ENCODE measurements around the gene NPS.
A peak's percentile ranks its signal among the peaks of the same experiment; 100 is the strongest.

Gene NPS

DNA sequence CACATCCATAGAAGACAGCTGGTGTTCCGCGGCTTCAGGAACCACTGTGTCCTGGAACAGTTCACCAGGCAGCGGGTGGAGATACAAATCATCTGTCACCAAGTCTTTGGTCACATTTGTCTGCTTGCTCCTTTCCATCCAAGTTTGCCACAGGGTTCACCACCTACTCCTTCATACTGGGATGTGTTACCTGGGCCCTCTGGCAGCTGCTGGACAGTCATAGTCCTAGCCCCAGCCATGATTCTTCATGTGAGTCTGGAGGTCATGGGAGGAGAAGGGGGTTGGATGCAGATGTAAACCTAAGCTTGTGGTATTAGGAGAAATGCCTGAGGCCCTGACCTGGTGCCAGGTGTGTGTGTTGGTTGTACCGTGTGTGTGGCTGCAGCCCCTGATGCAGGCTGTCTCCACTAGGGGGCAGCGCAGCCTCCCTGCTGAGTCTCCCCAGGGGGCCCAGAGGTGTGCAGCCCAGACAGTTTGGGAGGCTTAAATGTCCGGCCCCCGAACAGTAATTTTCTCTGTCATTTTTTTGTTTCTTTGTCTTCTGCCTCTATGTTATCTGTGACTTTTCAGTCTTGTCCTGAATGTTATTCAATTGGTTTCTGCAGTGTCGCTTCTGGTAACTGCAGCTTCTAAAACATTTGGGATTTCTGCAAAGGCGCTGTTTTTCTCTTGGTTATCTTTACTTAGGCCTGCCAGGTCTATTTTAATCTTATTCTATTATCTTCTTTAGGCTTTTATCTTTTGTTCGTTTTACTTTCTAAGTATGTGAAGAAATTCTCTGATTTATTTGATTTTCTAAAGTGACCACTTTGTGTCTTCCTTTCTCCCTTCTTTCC is 14.8 kb downstream of the NPS start:
- no peak for DNase-seq

DNA sequence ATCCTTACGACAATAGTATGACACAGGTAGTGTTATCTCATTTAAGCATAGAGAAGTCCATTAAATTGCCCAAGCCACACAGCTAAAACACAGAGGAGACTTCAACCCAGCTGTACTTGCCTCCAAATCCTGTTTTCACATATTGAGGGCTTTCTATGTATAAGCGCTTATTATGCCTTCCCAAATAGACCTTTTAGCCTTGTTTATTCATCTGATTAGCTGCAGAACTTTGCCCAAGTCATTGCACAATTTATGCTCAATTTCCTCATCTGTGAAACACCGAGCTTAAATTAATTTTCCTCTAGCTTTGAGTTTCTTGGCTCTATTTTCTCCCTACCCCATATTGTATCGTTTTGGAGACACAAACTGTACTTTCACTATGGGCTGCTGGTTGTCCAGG is 15.5 kb downstream of the NPS start:
- DNase-seq = no peak

GRCh38 chr10:127565583-127565982 is 16.5 kb downstream of the NPS start:
- no peak for DNase-seq

- DNase-seq = no peak
Observed at GRCh38 chr10:127569210-127569609, 20.1 kb downstream of the NPS start.

DNA sequence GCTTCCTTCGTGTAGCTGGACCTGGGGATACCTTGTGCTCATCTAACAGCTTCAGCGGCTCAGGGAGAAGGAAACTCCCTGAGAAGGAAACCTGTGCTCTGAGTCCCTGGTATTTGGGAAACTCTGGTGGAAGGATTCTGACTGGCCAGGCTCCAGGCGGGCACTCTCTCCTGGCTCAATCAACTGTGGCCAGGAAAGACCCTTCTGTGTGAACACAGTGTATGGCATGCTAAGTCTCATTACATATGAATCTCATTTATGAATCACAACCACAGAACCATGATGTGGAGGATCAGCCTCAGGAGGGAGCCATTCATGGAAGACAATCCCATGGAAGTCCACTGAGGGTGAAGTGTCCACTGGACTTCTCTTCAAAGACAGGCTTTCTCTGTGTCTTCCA is 20.9 kb downstream of the NPS start:
- no peak for DNase-seq

DNA sequence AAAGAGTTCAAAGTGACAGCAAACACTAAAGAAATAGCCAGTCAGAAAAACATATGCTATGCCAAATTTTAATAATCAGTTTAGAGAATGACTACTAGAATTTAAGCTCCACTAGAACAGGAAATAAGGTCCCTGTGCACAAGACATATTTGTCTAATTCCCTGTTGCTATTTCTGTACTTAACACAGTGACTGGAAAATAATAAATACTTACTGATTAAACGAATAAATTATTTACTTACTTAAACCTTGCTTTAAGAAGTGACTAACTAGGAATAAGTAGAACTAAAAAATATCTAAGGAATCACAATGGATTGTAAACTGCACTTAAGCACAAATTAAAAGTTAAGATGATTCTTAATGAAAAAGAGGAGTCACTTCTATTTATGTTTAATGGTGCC is 22.3 kb downstream of the NPS start:
- DNase-seq = no peak

DNA sequence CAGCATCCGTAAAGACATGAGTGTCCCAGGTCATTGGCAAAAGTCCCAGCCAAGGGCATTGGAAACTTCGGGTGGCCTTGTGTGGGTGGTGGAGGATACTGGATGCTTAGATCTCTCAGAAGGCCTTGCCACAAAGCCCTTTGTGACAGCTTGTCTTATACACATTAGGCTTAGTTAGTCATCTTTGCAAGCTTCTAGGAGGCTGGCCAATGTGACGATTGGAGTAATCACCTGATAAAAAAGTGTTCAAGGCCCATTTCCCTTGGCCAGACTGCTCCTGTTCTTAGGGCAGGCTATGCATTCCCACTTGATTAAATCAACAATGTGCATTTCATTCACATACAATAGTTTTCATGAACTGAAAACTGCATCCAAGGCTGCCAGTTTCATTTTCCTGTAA is 26.9 kb downstream of the NPS start:
- no peak for DNase-seq

DNA sequence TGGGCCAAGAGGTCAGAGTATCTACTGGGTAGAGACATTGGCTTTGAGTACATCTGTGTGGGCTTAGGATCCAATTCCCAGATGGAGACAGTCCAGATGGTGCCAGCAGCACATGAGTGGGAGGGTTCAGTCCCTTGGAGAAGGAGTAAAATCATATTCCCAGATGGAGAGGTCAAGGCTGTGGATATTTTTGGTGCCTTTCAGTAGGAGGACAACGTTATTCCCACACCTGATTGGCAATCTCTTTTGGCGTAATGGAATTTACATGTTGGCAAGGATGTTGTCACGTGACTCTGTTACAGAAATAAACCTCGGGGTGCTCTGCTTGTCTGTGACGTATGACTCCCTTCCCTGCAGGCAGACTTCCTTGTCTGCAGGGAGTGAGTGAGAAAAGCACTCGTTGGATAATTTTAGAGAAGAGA is 27.6 kb downstream of the NPS start:
- DNase-seq = no peak

GRCh38 chr10:127577376-127578258 is 28.5 kb downstream of the NPS start:
- DNase-seq = peak; percentile 10

- no peak for DNase-seq
Observed at GRCh38 chr10:127578259-127578960, 29.3 kb downstream of the NPS start.

DNA sequence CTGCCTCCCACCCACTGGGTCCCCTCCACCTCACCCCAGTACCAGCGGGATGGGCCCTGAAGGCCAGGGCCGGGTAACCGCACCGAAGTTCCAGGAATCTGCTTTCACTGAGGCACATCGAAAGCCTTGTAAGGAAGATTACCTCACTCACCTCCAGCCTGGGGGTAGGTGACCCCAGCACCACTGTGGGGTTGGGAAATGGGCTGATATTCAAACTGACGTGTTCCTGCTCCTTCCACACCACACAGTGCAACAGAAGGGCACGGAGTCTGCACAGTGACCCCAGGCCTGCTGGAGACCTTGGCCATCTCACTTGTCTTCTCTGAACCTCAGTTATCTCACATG is 29.8 kb downstream of the NPS start:
- no peak for DNase-seq

DNA sequence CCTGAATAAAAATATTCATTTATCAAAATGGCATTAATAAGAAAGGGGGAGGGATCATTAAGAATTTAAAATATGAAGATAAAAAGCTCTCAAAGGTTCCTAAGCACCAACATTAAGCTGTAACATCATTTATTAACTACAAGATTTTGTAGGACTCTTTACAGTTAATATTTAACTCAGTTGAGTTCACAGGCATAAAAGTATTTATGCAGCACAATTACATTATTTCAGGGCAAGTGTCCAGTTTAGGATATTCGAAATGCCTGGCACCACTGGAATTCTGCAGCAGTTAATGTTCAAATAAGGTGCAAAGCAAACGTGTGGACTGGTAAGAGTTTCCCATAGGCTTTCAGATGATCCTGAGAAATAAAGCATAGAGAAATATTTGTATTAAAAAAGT is 30.5 kb downstream of the NPS start:
- DNase-seq = no peak

GRCh38 chr10:127580822-127581221 is 31.7 kb downstream of the NPS start:
- no peak for DNase-seq

GRCh38 chr10:127585519-127586023 is 36.5 kb downstream of the NPS start:
- no peak for DNase-seq

DNA sequence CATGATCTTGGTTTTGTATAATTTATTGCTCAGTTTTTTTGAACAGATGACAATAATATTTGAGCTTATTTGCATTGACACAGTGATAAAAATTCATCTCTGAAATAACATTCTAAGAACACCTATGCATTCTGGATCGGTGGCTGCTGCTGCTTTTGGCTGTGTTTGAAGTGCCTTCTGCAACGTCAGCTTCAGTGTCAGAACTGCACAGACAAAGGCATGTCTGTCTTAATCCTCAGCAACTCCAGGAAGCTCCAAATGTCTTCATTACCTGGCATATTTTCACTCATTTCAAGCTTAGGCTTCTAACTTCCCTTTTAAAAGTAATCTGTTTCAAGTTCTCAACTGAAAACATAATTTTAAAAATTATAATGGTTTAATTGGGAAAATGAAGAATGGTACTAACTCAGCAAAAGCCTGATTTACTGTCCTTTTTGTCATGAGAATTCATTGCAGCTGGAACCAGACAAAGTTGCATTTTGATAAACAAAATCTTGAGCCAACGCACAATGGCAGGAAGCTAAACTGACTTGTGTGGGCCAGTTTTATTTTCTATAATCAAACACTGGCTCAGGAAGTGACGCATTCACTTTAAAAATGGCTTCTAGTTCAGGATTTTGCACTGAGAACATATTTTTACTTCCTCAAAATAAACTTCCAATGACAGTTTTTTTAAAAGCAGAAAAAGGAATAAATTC is 38.7 kb downstream of the NPS start:
- DNase-seq = no peak

GRCh38 chr10:127592586-127592985 is 43.5 kb downstream of the NPS start:
- DNase-seq = no peak

GRCh38 chr10:127600479-127600878 is 51.4 kb downstream of the NPS start:
- DNase-seq = no peak
